ENCODE measurements around the gene F11R.
A peak's percentile ranks its signal among the peaks of the same experiment; 100 is the strongest.

F11R gene

GRCh38 chr1:160987359-160988050, 33.4 kb downstream of the F11R start:
- H3K4me3 ChIP-seq = no peak overlapping the region
- TF ChIP-seq CTCF (IDR thresholded peaks at IDR 0.05) = no peak
- H3K27me3 ChIP-seq = peaks cover 0 to 3% of the 10 kb centered on the region in 2 donors
- peaks cover 0 to under 1% (median 0%) of the 10 kb centered on the region in 4 donors for H3K4me1 ChIP-seq
- H3K9me3 ChIP-seq = no peaks in the 10 kb centered on the region
- no peak overlapping the region for H3K27ac ChIP-seq
- DNase-seq = peak in 1 of 2 donors; percentile 12
- H3K36me3 ChIP-seq = no peaks in the 10 kb centered on the region
- intact Hi-C loops (cut with DNase I; ENCODE audit: low total_unique reads) = no loop called here

GRCh38 chr1:160985723-160986122, 35.2 kb downstream of the F11R start:
- no peak overlapping the region for H3K4me3 ChIP-seq
- TF ChIP-seq CTCF (IDR thresholded peaks at IDR 0.05) = no peak
- H3K27ac ChIP-seq = no peak overlapping the region
- no peaks in the 10 kb centered on the region for H3K36me3 ChIP-seq
- H3K27me3 ChIP-seq = peaks cover 0 to 21% of the 10 kb centered on the region in 2 donors
- intact Hi-C loops (cut with DNase I; ENCODE audit: low total_unique reads) = no loop called here
- no peak for DNase-seq
- peaks cover 0 to 8% (median 0%) of the 10 kb centered on the region in 4 donors for H3K4me1 ChIP-seq
- H3K9me3 ChIP-seq = no peaks in the 10 kb centered on the region

- intact Hi-C loops (cut with DNase I; ENCODE audit: low total_unique reads) = no loop called here
- Histone ChIP-seq H3K4me3 (peak overlapping the region in 1 of 2 donors; percentile 20), H3K27ac (no peak overlapping the region), H3K36me3 (no peaks in the 10 kb centered on the region), H3K9me3 (no peaks in the 10 kb centered on the region), H3K27me3 (peaks cover 0 to 41% of the 10 kb centered on the region in 2 donors), H3K4me1 (peaks cover 0 to 8% (median 0%) of the 10 kb centered on the region in 4 donors)
- no peak for TF ChIP-seq CTCF (IDR thresholded peaks at IDR 0.05)
- DNase-seq = no peak
These were observed 39.2 kb downstream of the F11R start for GRCh38 chr1:160981584-160982411.

GRCh38 chr1:160979286-160979685, 41.7 kb downstream of the F11R start:
- no peak overlapping the region for H3K27ac ChIP-seq
- H3K4me3 ChIP-seq = no peak overlapping the region
- no peaks in the 10 kb centered on the region for H3K36me3 ChIP-seq
- intact Hi-C loops (cut with DNase I; ENCODE audit: low total_unique reads) = no loop called here
- no peak for TF ChIP-seq CTCF (IDR thresholded peaks at IDR 0.05)
- H3K9me3 ChIP-seq = no peaks in the 10 kb centered on the region
- H3K27me3 ChIP-seq = peaks cover 0 to 47% of the 10 kb centered on the region in 2 donors
- peaks cover 0 to 8% (median 0%) of the 10 kb centered on the region in 4 donors for H3K4me1 ChIP-seq
- no peak for DNase-seq

GRCh38 chr1:160978510-160978927, 42.4 kb downstream of the F11R start:
- DNase-seq = no peak
- no peaks in the 10 kb centered on the region for H3K9me3 ChIP-seq
- H3K27me3 ChIP-seq = peaks cover 0 to 48% of the 10 kb centered on the region in 2 donors
- H3K4me3 ChIP-seq = no peak overlapping the region
- H3K27ac ChIP-seq = no peak overlapping the region
- H3K4me1 ChIP-seq = peaks cover 0 to 8% (median 0%) of the 10 kb centered on the region in 4 donors
- intact Hi-C loops (cut with DNase I; ENCODE audit: low total_unique reads) = no loop called here
- TF ChIP-seq CTCF (IDR thresholded peaks at IDR 0.05) = no peak
- no peaks in the 10 kb centered on the region for H3K36me3 ChIP-seq
